B cell (primary cell): ENCODE data around the gene KDM4D. TPM values are rescaled to one million over a fixed set of nuclear protein-coding genes. Genes with fewer than 3 reads are reported as not detected.

ENCODE experiments used
- ATAC-seq: fragments of 200-7000 bp; cut with Tn5 transposase; one replicate; pipeline ENCODE4 v1.10.0; 2021; ENCODE audit warnings: low read depth, mild to moderate bottlenecking, moderate number of reproducible peaks, moderate library complexity
- CTCF ChIA-PET: fragments of 350-600 bp; sonication (Branson Sonifier 250); formaldehyde crosslinking; loops from one replicate; lab custom pipeline; 2021; ENCODE audit warnings: antibody characterized with exemption, inconsistent platforms; lab: Charles Lee
- POLR2A ChIA-PET: fragments of 350-600 bp; sonication (Branson Sonifier 250); formaldehyde crosslinking; loops from one replicate; lab custom pipeline; 2021; ENCODE audit warnings: antibody characterized with exemption; lab: Charles Lee
- DNase-seq: peaks from one replicate; pipeline ENCODE4 v3.0.0; 2013
- H2AFZ ChIP-seq: 2 replicates; pipeline ENCODE4 v1.6.1; 2012; ENCODE audit warnings: mild to moderate bottlenecking, low read depth, low read length; ENCODE audit not compliant: insufficient read depth, poor library complexity, severe bottlenecking
- H3K27ac ChIP-seq, 2 donors: 1 replicate in 1 of 2; 2 replicates in 1 of 2; pipeline ENCODE4 v1.5.1; 2012 to 2013; ENCODE audit warnings: low read length in 2 of 2, mild to moderate bottlenecking in 2 of 2, moderate library complexity in 1 of 2
- H3K27me3 ChIP-seq, 4 experiments: fragments of 200-600 bp in 1 of 4; sonication (generic) in 1 of 4; replicated peaks in 1 of 4; 1 replicate in 2 of 4; 2 replicates in 2 of 4; pipeline versions ENCODE4 v1.6.1 to v1.7.0; 2013 to 2016; ENCODE audit warnings: low read length in 3 of 4, mild to moderate bottlenecking in 2 of 4, mixed read lengths in 1 of 4, moderate library complexity in 1 of 4; ENCODE audit not compliant: insufficient read depth in 4 of 4, control insufficient read depth in 3 of 4; ENCODE audit errors: control extremely low read depth in 1 of 4
- H3K36me3 ChIP-seq, 2 experiments: replicated peaks in 1 of 2; 1 replicate in 1 of 2; 2 replicates in 1 of 2; pipeline versions ENCODE4 v1.6.1 to v1.7.1; 2013; ENCODE audit warnings: low read length in 1 of 2; ENCODE audit not compliant: insufficient read depth in 2 of 2, control insufficient read depth in 1 of 2; ENCODE audit errors: control extremely low read depth in 1 of 2, extremely low read depth in 1 of 2
- H3K4me1 ChIP-seq, 2 donors: fragments of 200-600 bp in 1 of 2; sonication (generic) in 1 of 2; 1 replicate in 1 of 2; 2 replicates in 1 of 2; pipeline versions ENCODE4 v1.5.1 to v1.6.1; 2013 to 2017; ENCODE audit warnings: low read length in 2 of 2; ENCODE audit not compliant: control insufficient read depth in 2 of 2, insufficient read depth in 2 of 2
- H3K4me2 ChIP-seq: replicated peaks from 2 replicates; pipeline ENCODE3; 2012; ENCODE audit warnings: mild to moderate bottlenecking, low read depth, low read length; ENCODE audit not compliant: poor library complexity, severe bottlenecking
- H3K4me3 ChIP-seq, 5 experiments: fragments of 200-600 bp in 1 of 5; sonication (generic) in 1 of 5; 1 replicate in 3 of 5; 2 replicates in 2 of 5; pipeline versions ENCODE4 v1.5.1 to v1.7.0; 2011 to 2016; ENCODE audit warnings: low read length in 4 of 5, mild to moderate bottlenecking in 4 of 5, low read depth in 2 of 5, control low read depth in 1 of 5, moderate library complexity in 1 of 5; ENCODE audit not compliant: insufficient read depth in 1 of 5; ENCODE audit errors: control extremely low read depth in 1 of 5, extremely low read depth in 1 of 5
- H3K79me2 ChIP-seq: fragments of 200-600 bp; sonication (generic); one replicate; pipeline ENCODE4 v1.6.0; 2016; ENCODE audit warnings: low read length; ENCODE audit not compliant: control insufficient read depth, insufficient read depth
- H3K9ac ChIP-seq: fragments of 200-600 bp; sonication (generic); 2 replicates; pipeline ENCODE4 v1.6.1; 2017; ENCODE audit warnings: mild to moderate bottlenecking, low read length, moderate library complexity
- H3K9me3 ChIP-seq, 3 donors: one replicate each; pipeline versions ENCODE4 v1.6.1 to v1.7.1; 2013; ENCODE audit warnings: low read length in 2 of 3; ENCODE audit not compliant: control insufficient read depth in 2 of 3, insufficient read depth in 1 of 3; ENCODE audit errors: control extremely low read depth in 1 of 3
- H4K20me1 ChIP-seq: 2 replicates; pipeline ENCODE4 v1.6.0; 2012; ENCODE audit warnings: mild to moderate bottlenecking, low read length; ENCODE audit not compliant: insufficient read depth, control insufficient read depth, poor library complexity, severe bottlenecking
- H3K27ac Mint-ChIP-seq: one replicate; pipeline ENCODE4 v1.8.0; 2021; ENCODE audit warnings: mixed read lengths
- H3K27me3 Mint-ChIP-seq: one replicate; pipeline ENCODE4 v1.8.0; 2021; ENCODE audit warnings: mixed read lengths
- H3K4me1 Mint-ChIP-seq: one replicate; pipeline ENCODE4 v1.8.0; 2021; ENCODE audit warnings: mixed read lengths
- H3K4me3 Mint-ChIP-seq: one replicate; pipeline ENCODE4 v1.8.0; 2021; ENCODE audit warnings: mixed read lengths
- H3K9me3 Mint-ChIP-seq: one replicate; pipeline ENCODE4 v1.8.0; 2022; ENCODE audit warnings: mixed read lengths; ENCODE audit not compliant: insufficient read depth
- EZH2 ChIP-seq: IDR thresholded peaks from 2 replicates; pipeline ENCODE4 v1.6.1; 2012; ENCODE audit warnings: borderline replicate concordance, low read depth, mild to moderate bottlenecking, moderate library complexity, low read length; ENCODE audit not compliant: insufficient read depth, poor library complexity, severe bottlenecking
- WGBS: methylation state at CpG from one replicate; pipeline ENCODE4 v1.1.5; 2013; ENCODE audit warnings: missing lambda C conversion rate; ENCODE audit not compliant: insufficient coverage; 5-methylcytosine and 5-hydroxymethylcytosine counted together
- intact Hi-C: fragments of 100-400 bp; cut with micrococcal nuclease; formaldehyde crosslinking; loops from one replicate; pipeline ENCODE4 v1.10.0; 2022
- polyA plus RNA-seq: library from polyadenylated mRNA; depleted of rRNA; stranded (reverse); fragments of >200 nt; gene quantifications from 2 replicates; pipeline ENCODE4 v1.2.3, GENCODE V29; 2012
- total RNA-seq, 2 donors: library from RNA; stranded (reverse); fragments of 120-200 nt in 1 of 2; gene quantifications; 1 replicate in 1 of 2; 2 replicates in 1 of 2; pipeline versions ENCODE4 v1.2.3 to v1.2.4, GENCODE V29; 2013 to 2022
- TF ChIP-seq, protein P1 (sequence below): fragments of 200-600 bp; IDR thresholded peaks from one replicate; pipeline ENCODE4 v1.8.0; 2022; ENCODE audit warnings: antibody characterized with exemption, mild to moderate bottlenecking

KDM4D gene
- total and polyA plus RNA-seq, 2 donors (not counting 1 experiment from before 2014, with no cell fraction given), result 0.44 to 0.58 TPM

DNA sequence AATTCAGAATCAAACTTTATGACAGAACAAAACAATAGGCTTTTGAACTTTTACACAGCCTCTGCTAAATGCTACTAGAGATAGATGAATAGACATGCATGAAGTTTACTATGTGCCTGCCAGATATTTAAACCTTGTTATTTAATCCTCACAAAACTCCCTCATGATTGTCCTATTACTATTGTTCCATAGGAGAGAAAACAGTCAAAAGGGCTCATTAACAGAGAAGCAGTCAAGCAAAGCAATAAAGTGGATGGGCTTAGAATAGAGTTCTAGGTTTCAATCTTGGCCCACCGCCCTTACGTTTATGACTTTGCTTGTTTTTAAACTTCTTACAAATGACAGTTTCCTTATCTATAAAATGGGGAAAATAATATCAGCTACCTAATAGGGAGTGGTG is 13.0 kb upstream of the KDM4D start:
- no peak overlapping the region for H3K27ac Mint-ChIP-seq
- Histone ChIP-seq H2AFZ (no peak overlapping the region), H3K4me2 (no peak overlapping the region), H3K9ac (no peak overlapping the region), H3K27ac (no peak overlapping the region), H3K4me1 (no peaks in the 10 kb centered on the region), H3K79me2 (no peaks in the 10 kb centered on the region), H3K36me3 (peaks cover 10 to 53% of the 10 kb centered on the region in 2 experiments), H4K20me1 (peaks cover 1% of the 10 kb centered on the region), H3K9me3 (no peaks in the 10 kb centered on the region), H3K4me3 (no peak overlapping the region), H3K27me3 (no peaks in the 10 kb centered on the region)
- no peaks in the 10 kb centered on the region for H3K9me3 Mint-ChIP-seq
- DNase-seq, result no peak
- no peak for ATAC-seq
- H3K4me1 Mint-ChIP-seq, result no peaks in the 10 kb centered on the region
- POLR2A ChIA-PET, result no interaction called here
- no peaks in the 10 kb centered on the region for H3K27me3 Mint-ChIP-seq
- TF ChIP-seq, protein P1, sequence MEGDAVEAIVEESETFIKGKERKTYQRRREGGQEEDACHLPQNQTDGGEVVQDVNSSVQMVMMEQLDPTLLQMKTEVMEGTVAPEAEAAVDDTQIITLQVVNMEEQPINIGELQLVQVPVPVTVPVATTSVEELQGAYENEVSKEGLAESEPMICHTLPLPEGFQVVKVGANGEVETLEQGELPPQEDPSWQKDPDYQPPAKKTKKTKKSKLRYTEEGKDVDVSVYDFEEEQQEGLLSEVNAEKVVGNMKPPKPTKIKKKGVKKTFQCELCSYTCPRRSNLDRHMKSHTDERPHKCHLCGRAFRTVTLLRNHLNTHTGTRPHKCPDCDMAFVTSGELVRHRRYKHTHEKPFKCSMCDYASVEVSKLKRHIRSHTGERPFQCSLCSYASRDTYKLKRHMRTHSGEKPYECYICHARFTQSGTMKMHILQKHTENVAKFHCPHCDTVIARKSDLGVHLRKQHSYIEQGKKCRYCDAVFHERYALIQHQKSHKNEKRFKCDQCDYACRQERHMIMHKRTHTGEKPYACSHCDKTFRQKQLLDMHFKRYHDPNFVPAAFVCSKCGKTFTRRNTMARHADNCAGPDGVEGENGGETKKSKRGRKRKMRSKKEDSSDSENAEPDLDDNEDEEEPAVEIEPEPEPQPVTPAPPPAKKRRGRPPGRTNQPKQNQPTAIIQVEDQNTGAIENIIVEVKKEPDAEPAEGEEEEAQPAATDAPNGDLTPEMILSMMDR, result no peak
- TF ChIP-seq EZH2, result no peak
- no CpG with 5 or more reads among the region's 2 CpGs for WGBS
- intact Hi-C loops, result no loop called here
- no peak overlapping the region for H3K4me3 Mint-ChIP-seq
- CTCF ChIA-PET, result interaction anchor here (1.4 kb wide), 1 partner anchor 8 kb away, joined by 3 read pairs; no protein-coding TSS in a partner anchor

DNA sequence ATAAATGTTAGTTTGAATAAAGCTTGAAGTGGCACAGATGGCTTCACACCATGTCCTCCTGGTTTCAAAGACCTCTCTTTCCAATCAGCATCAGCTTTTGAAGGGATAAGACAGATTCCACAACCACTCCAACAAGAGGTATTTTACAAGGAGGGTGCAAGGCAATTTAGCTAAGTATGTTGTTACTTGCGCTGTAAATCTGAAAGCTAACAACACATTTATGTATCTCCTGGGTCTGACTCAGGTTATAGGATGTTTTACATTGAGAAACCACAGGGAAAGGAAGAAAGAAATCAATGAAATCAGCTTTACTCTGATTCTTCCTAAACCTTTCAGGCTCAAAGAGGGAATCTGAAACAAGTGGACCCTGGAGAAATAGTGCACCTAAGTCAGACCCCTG is 12.3 kb upstream of the KDM4D start:
- no CpG with 5 or more reads among the region's 1 CpG for WGBS

More for the DNA sequence above, 12.3 kb upstream of the KDM4D start:
- no peak for TF ChIP-seq EZH2
- TF ChIP-seq, protein P1, result no peak
- Mint-ChIP-seq H3K27ac (no peak overlapping the region), H3K4me1 (no peaks in the 10 kb centered on the region), H3K9me3 (no peaks in the 10 kb centered on the region), H3K4me3 (no peak overlapping the region), H3K27me3 (no peaks in the 10 kb centered on the region)
- POLR2A ChIA-PET, result no interaction called here
- Histone ChIP-seq H3K27me3 (no peaks in the 10 kb centered on the region), H3K79me2 (no peaks in the 10 kb centered on the region), H4K20me1 (peaks cover 9% of the 10 kb centered on the region), H3K27ac (no peak overlapping the region), H3K36me3 (peaks cover 17 to 60% of the 10 kb centered on the region in 2 experiments), H3K4me2 (no peak overlapping the region), H3K9me3 (no peaks in the 10 kb centered on the region), H3K4me1 (no peaks in the 10 kb centered on the region), H3K9ac (no peak overlapping the region), H3K4me3 (no peak overlapping the region), H2AFZ (no peak overlapping the region)
- intact Hi-C loops, result no loop called here
- DNase-seq, result no peak
- CTCF ChIA-PET, result interaction anchor here (1.3 kb wide), 1 partner anchor 13 kb away, joined by 4 read pairs; no protein-coding TSS in a partner anchor
- no peak for ATAC-seq
